SK-N-SH (cell line): ENCODE measurements around the gene OR2H1. TPM values are rescaled to one million over a fixed set of nuclear protein-coding genes. Genes with fewer than 3 reads are reported as not detected.

ENCODE experiments used
- CTCF ChIA-PET: fragments of 300-600, 350-600 bp; formaldehyde crosslinking; extraction: SDS; loops from one replicate; lab custom pipeline; 2021; lab: Yijun Ruan, JAX
- POLR2A ChIA-PET: fragments of 350-600 bp; sonication (Branson Sonifier 250); formaldehyde crosslinking; extraction: SDS; loops from one replicate; lab custom pipeline; 2020; ENCODE audit warnings: antibody characterized with exemption, inconsistent platforms; lab: Yijun Ruan, JAX
- DNase-seq: peaks from one replicate; pipeline ENCODE4 v3.0.0; 2012
- H2AFZ ChIP-seq: fragments of 200-600 bp; sonication (generic); 2 replicates; pipeline ENCODE4 v1.8.1; 2016; ENCODE audit warnings: antibody characterized with exemption, mild to moderate bottlenecking, low read depth
- H3F3A ChIP-seq: fragments of 200-600 bp; sonication (generic); replicated peaks from 2 replicates; pipeline ENCODE3; 2016; ENCODE audit warnings: antibody characterized with exemption, mild to moderate bottlenecking; ENCODE audit not compliant: insufficient read depth
- H3K27ac ChIP-seq, 2 experiments: fragments of 200-500 bp in 1 of 2; fragments of 200-600 bp in 1 of 2; sonication (Bioruptor generic) in 1 of 2; sonication (generic), shearing (Covaris generic) in 1 of 2; 2 replicates each; pipeline versions ENCODE4 v1.5.1 to v1.6.1; 2014 to 2016; ENCODE audit warnings: low read depth in 2 of 2, inconsistent platforms in 1 of 2, low read length in 1 of 2, mild to moderate bottlenecking in 1 of 2, mixed read lengths in 1 of 2
- H3K27me3 ChIP-seq: fragments of 200-600 bp; sonication (generic), shearing (Covaris generic); 2 replicates; pipeline ENCODE4 v1.6.1; 2016; ENCODE audit warnings: mixed run types; ENCODE audit not compliant: insufficient read depth
- H3K36me3 ChIP-seq, 2 experiments: fragments of 200-500 bp in 1 of 2; fragments of 200-600 bp in 1 of 2; sonication (Bioruptor generic) in 1 of 2; sonication (generic) in 1 of 2; replicated peaks in 1 of 2; 2 replicates each; pipeline versions ENCODE3 to v1.5.1; 2014 to 2016; ENCODE audit warnings: low read length in 1 of 2, mild to moderate bottlenecking in 1 of 2; ENCODE audit not compliant: insufficient read depth in 2 of 2, control insufficient read depth in 1 of 2
- H3K4me1 ChIP-seq, 2 experiments: fragments of 200-500 bp in 1 of 2; fragments of 200-600 bp in 1 of 2; sonication (Bioruptor generic) in 1 of 2; sonication (generic), shearing (Covaris generic) in 1 of 2; 2 replicates each; pipeline versions ENCODE4 v1.5.1 to v1.6.1; 2014 to 2016; ENCODE audit warnings: low read depth in 1 of 2, low read length in 1 of 2, mixed run types in 1 of 2; ENCODE audit not compliant: insufficient read depth in 2 of 2, control insufficient read depth in 1 of 2
- H3K4me2 ChIP-seq: fragments of 200-600 bp; sonication (generic), shearing (Covaris generic); 2 replicates; pipeline ENCODE4 v1.6.1; 2017; ENCODE audit warnings: mixed run types
- H3K4me3 ChIP-seq, 2 experiments: fragments of 200-500 bp in 1 of 2; fragments of 200-600 bp in 1 of 2; sonication (Bioruptor generic) in 1 of 2; sonication (generic), shearing (Covaris generic) in 1 of 2; 2 replicates each; pipeline versions ENCODE4 v1.5.1 to v1.8.1; 2014 to 2016; ENCODE audit warnings: low read depth in 2 of 2, inconsistent platforms in 1 of 2, low read length in 1 of 2, mild to moderate bottlenecking in 1 of 2, mixed read lengths in 1 of 2, moderate library complexity in 1 of 2
- H3K79me2 ChIP-seq: fragments of 200-600 bp; sonication (generic); 2 replicates; pipeline ENCODE4 v1.8.1; 2017; ENCODE audit warnings: mild to moderate bottlenecking; ENCODE audit not compliant: insufficient read depth
- H3K9ac ChIP-seq: fragments of 200-600 bp; sonication (generic); 2 replicates; pipeline ENCODE4 v1.6.1; 2017; ENCODE audit warnings: mixed run types
- H3K9me2 ChIP-seq: fragments of 200-600 bp; sonication (generic); 2 replicates; pipeline ENCODE4 v1.6.1; 2017; ENCODE audit warnings: mixed run types
- H3K9me3 ChIP-seq: fragments of 200-600 bp; sonication (generic); 2 replicates; pipeline ENCODE4 v1.6.1; 2017; ENCODE audit warnings: mixed run types, mild to moderate bottlenecking, moderate library complexity
- H4K20me1 ChIP-seq: fragments of 200-600 bp; sonication (generic); 2 replicates; pipeline ENCODE4 v1.6.1; 2017; ENCODE audit warnings: mild to moderate bottlenecking, mixed run types; ENCODE audit not compliant: insufficient read depth
- CHD2 ChIP-seq: fragments of 150-350 bp; IDR thresholded peaks from 2 replicates; pipeline ENCODE4 v1.6.1; 2018; ENCODE audit warnings: low read length; ENCODE audit not compliant: partially characterized antibody
- ELF1 ChIP-seq: IDR thresholded peaks from 2 replicates; pipeline ENCODE4 v1.4.0; 2012
- EZH2phosphoT487 ChIP-seq: fragments of 200-600 bp; sonication (generic); IDR thresholded peaks from 2 replicates; pipeline ENCODE4 v1.6.1; 2017; ENCODE audit warnings: low read depth, mixed run types, mild to moderate bottlenecking, antibody characterized with exemption, moderate library complexity, borderline replicate concordance
- FOXM1 ChIP-seq: IDR thresholded peaks from 2 replicates; pipeline ENCODE4 v1.4.0; 2012; ENCODE audit warnings: low read depth, mild to moderate bottlenecking
- GATA2 ChIP-seq: sonication (generic); formaldehyde crosslinking; IDR thresholded peaks from 2 replicates; pipeline ENCODE4 v1.5.0; 2020; ENCODE audit warnings: mild to moderate bottlenecking, missing genetic modification reagents
- JUND ChIP-seq: IDR thresholded peaks from 2 replicates; pipeline ENCODE4 v1.4.0; 2012
- POLR2AphosphoS5 ChIP-seq: IDR thresholded peaks from 2 replicates; pipeline ENCODE4 v1.6.1; 2012; ENCODE audit warnings: low read depth, low read length
- RAD21 ChIP-seq: IDR thresholded peaks from 2 replicates; pipeline ENCODE4 v1.6.1; 2012; ENCODE audit warnings: mild to moderate bottlenecking, low read length
- REST ChIP-seq: IDR thresholded peaks from 2 replicates; pipeline ENCODE4 v1.6.1; 2012; ENCODE audit warnings: mild to moderate bottlenecking, low read depth, low read length, moderate library complexity
- SIN3A ChIP-seq: IDR thresholded peaks from 2 replicates; pipeline ENCODE4 v1.6.1; 2012; ENCODE audit warnings: low read depth, mild to moderate bottlenecking, low read length, moderate library complexity, borderline replicate concordance
- SMC3 ChIP-seq: IDR thresholded peaks from 2 replicates; pipeline ENCODE4 v1.6.1; 2012; ENCODE audit warnings: low read depth, low read length, improper control_type of control experiment
- USF2 ChIP-seq: fragments of 150-350 bp; IDR thresholded peaks from 2 replicates; pipeline ENCODE4 v1.6.1; 2017; ENCODE audit warnings: antibody characterized with exemption, low read length, low read depth, borderline replicate concordance
- YY1 ChIP-seq: IDR thresholded peaks from 2 replicates; pipeline ENCODE4 v1.4.0; 2012; ENCODE audit warnings: low read depth, mild to moderate bottlenecking
- WGBS: methylation state at CpG from one replicate; pipeline ENCODE4 v1.1.6; 2017; ENCODE audit warnings: low lambda C conversion rate; 5-methylcytosine and 5-hydroxymethylcytosine counted together
- polyA plus RNA-seq, 3 experiments: library from polyadenylated mRNA; depleted of rRNA; stranded (reverse); fragments of >200 nt; gene quantifications; 2 replicates each; pipeline ENCODE4 v1.2.3, GENCODE V29; 2012

Gene OR2H1
- polyA plus RNA-seq, 1 of the 3 experiments (the other 2 are of a cell fraction), result not detected

GRCh38 chr6:29462022-29462421 is 5.1 kb downstream of the OR2H1 start (continued):
- TF ChIP-seq REST (no peak), GATA2 (CRISPR knock-in tag) (no peak), YY1 (no peak)

GRCh38 chr6:29465279-29465678 is 8.3 kb downstream of the OR2H1 start:
- H4K20me1 ChIP-seq, result no peaks in the 10 kb centered on the region
- POLR2A ChIA-PET, result no interaction called here
- no peak overlapping the region for H3K4me3 ChIP-seq
- no peak for TF ChIP-seq JUND
- no peak for TF ChIP-seq SMC3
- TF ChIP-seq GATA2 (CRISPR knock-in tag), result no peak
- no peak for TF ChIP-seq FOXM1
- TF ChIP-seq ELF1, result no peak
- TF ChIP-seq CHD2, result no peak
- no peak for TF ChIP-seq POLR2AphosphoS5
- no peak for TF ChIP-seq RAD21
- no peak for TF ChIP-seq USF2
- no peak for TF ChIP-seq SIN3A
- TF ChIP-seq EZH2phosphoT487, result no peak
- TF ChIP-seq, all 33 proteins: peak for 0
- CTCF ChIA-PET, result no interaction called here
- H3K4me1 ChIP-seq, result peaks cover 0 to 5% of the 10 kb centered on the region in 2 experiments; a peak in 1 of 4 replicates
- WGBS, result 2% methylated on average over 2 of the region's 2 CpGs
- no peaks in the 10 kb centered on the region for H3K36me3 ChIP-seq
- no peak for DNase-seq
- H3K4me2 ChIP-seq, result peak overlapping the region; percentile 17; the same call in 1 of the 2 replicates
- peaks cover 8% of the 10 kb centered on the region; the same call in 1 of the 2 replicates for H3K27me3 ChIP-seq
- H2AFZ ChIP-seq, result no peak overlapping the region
- no peaks in the 10 kb centered on the region for H3K9me3 ChIP-seq
- no peaks in the 10 kb centered on the region for H3K9me2 ChIP-seq
- no peak overlapping the region for H3K9ac ChIP-seq
- peaks cover 4% of the 10 kb centered on the region for H3F3A ChIP-seq
- no peaks in the 10 kb centered on the region for H3K79me2 ChIP-seq
- H3K27ac ChIP-seq, result peak overlapping the region in 1 of 2 experiments; percentile 48; a peak in 1 of 4 replicates
